Muscle of leg (tissue), 11 donors: ENCODE results near the gene HMG20B. TPM values are rescaled to one million over a fixed set of nuclear protein-coding genes. Genes with fewer than 3 reads are reported as not detected.
"Not testable (repeated sequence)": the region's sequence is repeated elsewhere in the genome, so short reads cannot be mapped to it uniquely, and the experiment has no call there.

ENCODE experiments used
- DNase-seq: peaks from one replicate; pipeline ENCODE4 v3.0.0; 2013
- H3K27ac ChIP-seq: one replicate; pipeline ENCODE4 v1.5.1; 2013; ENCODE audit warnings: mild to moderate bottlenecking, low read length, control low read depth
- H3K27me3 ChIP-seq: one replicate; pipeline ENCODE4 v1.6.1; 2013; ENCODE audit warnings: low read length; ENCODE audit not compliant: control insufficient read depth, insufficient read depth
- H3K36me3 ChIP-seq: one replicate; pipeline ENCODE4 v1.6.1; 2013; ENCODE audit warnings: low read length; ENCODE audit not compliant: control insufficient read depth, insufficient read depth
- H3K4me1 ChIP-seq: one replicate; pipeline ENCODE4 v1.6.1; 2013; ENCODE audit warnings: low read length; ENCODE audit not compliant: control insufficient read depth, insufficient read depth
- H3K4me3 ChIP-seq: one replicate; pipeline ENCODE4 v1.5.1; 2013; ENCODE audit warnings: low read length, control low read depth
- H3K9me3 ChIP-seq: replicated peaks from 2 replicates; pipeline ENCODE4 v1.6.1; 2013; ENCODE audit warnings: low read depth, low read length; ENCODE audit not compliant: control insufficient read depth
- WGBS: methylation state at CpG from one replicate; pipeline ENCODE4 v1.1.5; 2013; ENCODE audit warnings: missing lambda C conversion rate; ENCODE audit not compliant: insufficient coverage; 5-methylcytosine and 5-hydroxymethylcytosine counted together
- polyA plus RNA-seq, 8 donors: library from polyadenylated mRNA; unstranded; fragments of 120-200 nt; gene quantifications; one replicate each; pipeline versions ENCODE4 v1.2.1 to v1.2.3, GENCODE V29; 2013; ENCODE audit warnings: inconsistent platforms in 1 of 8, low replicate concordance in 1 of 8; ENCODE audit not compliant: insufficient read length in 8 of 8, insufficient read depth in 1 of 8
- total RNA-seq: library from RNA; stranded (reverse); fragments of 120-200 nt; gene quantifications from one replicate; pipeline ENCODE4 v1.2.4, GENCODE V29; 2013

The HMG20B gene
- total and polyA plus RNA-seq, 9 donors, result 34.2 to 47.7 (median 39.9) TPM

- WGBS, result 56% methylated on average over 5 of the region's 21 CpGs
- Histone ChIP-seq H3K27ac (peak overlapping the region; percentile 20), H3K4me1 (peaks cover 18% of the 10 kb centered on the region), H3K27me3 (no peaks in the 10 kb centered on the region), H3K36me3 (no peaks in the 10 kb centered on the region), H3K4me3 (no peak overlapping the region), H3K9me3 (no peaks in the 10 kb centered on the region)
- DNase-seq, result no peak
Measured at GRCh38 chr19:3554254-3555083, 18.3 kb upstream of the HMG20B start.

GRCh38 chr19:3555653-3556422 is 16.9 kb upstream of the HMG20B start:
- WGBS, result 78% methylated on average over 8 of the region's 15 CpGs
- Histone ChIP-seq H3K9me3 (no peaks in the 10 kb centered on the region), H3K36me3 (no peaks in the 10 kb centered on the region), H3K27me3 (no peaks in the 10 kb centered on the region), H3K4me1 (peaks cover 18% of the 10 kb centered on the region), H3K27ac (no peak overlapping the region), H3K4me3 (no peak overlapping the region)
- no peak for DNase-seq

GRCh38 chr19:3556423-3556977 is 16.2 kb upstream of the HMG20B start:
- Histone ChIP-seq H3K4me1 (peaks cover 18% of the 10 kb centered on the region), H3K27ac (no peak overlapping the region)
- WGBS, result 30% methylated on average over 9 of the region's 9 CpGs

GRCh38 chr19:3556978-3557460 is 15.7 kb upstream of the HMG20B start:
- no peak for DNase-seq
- Histone ChIP-seq H3K36me3 (no peaks in the 10 kb centered on the region), H3K4me3 (peak overlapping the region; percentile 55), H3K9me3 (no peaks in the 10 kb centered on the region), H3K4me1 (peaks cover 18% of the 10 kb centered on the region), H3K27ac (no peak overlapping the region), H3K27me3 (no peaks in the 10 kb centered on the region)
- under 1% methylated on average over 60 of the region's 60 CpGs for WGBS

More at GRCh38 chr19:3556423-3556977, 16.2 kb upstream of the HMG20B start:
- Histone ChIP-seq H3K9me3 (no peaks in the 10 kb centered on the region), H3K27me3 (no peaks in the 10 kb centered on the region), H3K36me3 (no peaks in the 10 kb centered on the region), H3K4me3 (peak overlapping the region; percentile 55)
- DNase-seq, result no peak

GRCh38 chr19:3557461-3558248 is 15.1 kb upstream of the HMG20B start, which contains the start of gene MFSD12:
Gene MFSD12, minus strand, starts transcription at chr19:3557586. Its CDS starts 183 bp downstream, at chr19:3557403.
- Histone ChIP-seq H3K27ac (peak within 1 kb of the TSS; percentile 84), H3K27me3 (no peaks in the 10 kb centered on the region), H3K4me3 (peak within 1 kb of the TSS; percentile 85), H3K36me3 (no peaks in the 10 kb centered on the region), H3K4me1 (peaks cover 18% of the 10 kb centered on the region), H3K9me3 (no peaks in the 10 kb centered on the region)
- WGBS, result under 1% methylated on average over 66 of the region's 81 CpGs
- peak; percentile 97 for DNase-seq

GRCh38 chr19:3563709-3564524 is 8.8 kb upstream of the HMG20B start:
- Histone ChIP-seq H3K4me1 (no peaks in the 10 kb centered on the region), H3K27ac (no peak overlapping the region), H3K4me3 (no peak overlapping the region), H3K27me3 (no peaks in the 10 kb centered on the region), H3K9me3 (no peaks in the 10 kb centered on the region), H3K36me3 (no peaks in the 10 kb centered on the region)
- WGBS, result 76% methylated on average over 4 of the region's 17 CpGs
- no peak for DNase-seq

- no peak overlapping the region for H3K27ac ChIP-seq
Measured at GRCh38 chr19:3565139-3565538, 7.6 kb upstream of the HMG20B start.

GRCh38 chr19:3570042-3570441 is 2.7 kb upstream of the HMG20B start:
- not testable (repeated sequence) for H3K27me3 ChIP-seq, H3K36me3 ChIP-seq, H3K9me3 ChIP-seq, DNase-seq, H3K27ac ChIP-seq, H3K4me3 ChIP-seq
- no CpG with 5 or more reads among the region's 11 CpGs for WGBS
- H3K4me1 ChIP-seq, result peaks cover 16% of the 10 kb centered on the region

More at GRCh38 chr19:3565139-3565538, 7.6 kb upstream of the HMG20B start:
- WGBS, result 72% methylated on average over 16 of the region's 19 CpGs
- Histone ChIP-seq H3K36me3 (no peaks in the 10 kb centered on the region), H3K9me3 (no peaks in the 10 kb centered on the region), H3K4me1 (no peaks in the 10 kb centered on the region), H3K27me3 (no peaks in the 10 kb centered on the region), H3K4me3 (no peak overlapping the region)
- DNase-seq, result no peak

GRCh38 chr19:3570606-3571011 is 2.1 kb upstream of the HMG20B start:
- Histone ChIP-seq H3K27me3 (no peaks in the 10 kb centered on the region), H3K4me3 (no peak overlapping the region), H3K36me3 (peaks cover 12% of the 10 kb centered on the region), H3K9me3 (no peaks in the 10 kb centered on the region), H3K27ac (no peak overlapping the region), H3K4me1 (peaks cover 19% of the 10 kb centered on the region)
- no peak for DNase-seq
- 90% methylated on average over 2 of the region's 7 CpGs for WGBS
